DMS 273 treated with DMSO at 0.1 percent for 48 hours (cell line): ENCODE measurements around the gene FBXL13.
"Not testable (repeated sequence)": the region's sequence is repeated elsewhere in the genome, so short reads cannot be mapped to it uniquely, and the experiment has no call there.

ENCODE experiments used
- DNase-seq: peaks from one replicate; lab custom pipeline; 2025; lab: John Stamatoyannopoulos, UW

Gene FBXL13

GRCh38 chr7:103079836-103080235 lies 5.2 kb upstream of the FBXL13 start:
- no peak for DNase-seq

DNA sequence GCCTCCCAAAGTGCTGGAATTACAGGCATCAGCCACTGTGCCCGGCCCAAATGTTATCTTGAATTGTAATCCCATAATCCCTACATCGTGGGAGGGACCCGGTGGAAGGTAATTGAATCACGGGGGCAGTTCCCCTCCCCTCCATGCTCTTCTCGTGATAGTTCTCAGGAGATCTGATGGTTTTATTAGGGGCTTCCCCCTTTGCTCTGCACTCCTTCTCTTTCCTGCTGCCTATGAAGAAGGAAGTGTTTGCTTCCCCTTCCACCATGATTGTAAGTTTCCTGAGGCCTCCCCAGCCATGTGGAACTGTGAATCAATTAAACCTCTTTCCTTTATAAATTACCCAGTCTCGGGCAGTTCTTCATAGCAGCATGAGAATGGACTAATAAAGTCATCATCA lies 3.6 kb upstream of the FBXL13 start:
- not testable (repeated sequence) for DNase-seq

GRCh38 chr7:103077318-103077717 lies 2.7 kb upstream of the FBXL13 start:
- DNase-seq, result no peak

GRCh38 chr7:103076764-103077163 lies 2.2 kb upstream of the FBXL13 start:
- DNase-seq, result no peak

- DNase-seq, result no peak
These were observed 832 bp upstream of the FBXL13 start for GRCh38 chr7:103075337-103075918.

DNA sequence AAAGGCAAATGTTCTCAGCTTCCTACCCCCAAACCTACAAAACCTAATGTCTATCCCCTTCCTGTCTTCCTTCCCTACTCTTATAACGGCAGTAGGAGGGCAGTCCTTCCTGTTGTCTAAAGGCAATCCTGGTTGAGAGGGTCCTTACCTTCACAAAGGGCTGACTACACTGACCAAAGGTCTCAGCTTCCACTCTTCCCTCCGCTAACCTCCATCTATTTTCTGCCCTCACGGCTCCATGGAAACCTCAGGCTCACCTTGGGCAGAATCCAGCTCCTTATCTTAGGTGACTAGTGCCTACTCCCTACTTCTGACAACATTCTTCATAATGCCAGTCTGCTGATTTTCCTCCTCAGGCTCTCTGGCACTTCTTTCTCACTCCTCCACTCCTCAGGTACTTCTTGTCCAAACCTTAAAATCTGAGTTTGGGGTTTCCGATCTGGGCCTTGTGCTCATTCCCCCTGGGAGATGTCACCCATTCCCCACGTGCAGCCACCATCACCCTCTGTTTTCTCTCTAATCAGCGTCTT lies 542 bp downstream of the FBXL13 start:
- DNase-seq, result no peak

DNA sequence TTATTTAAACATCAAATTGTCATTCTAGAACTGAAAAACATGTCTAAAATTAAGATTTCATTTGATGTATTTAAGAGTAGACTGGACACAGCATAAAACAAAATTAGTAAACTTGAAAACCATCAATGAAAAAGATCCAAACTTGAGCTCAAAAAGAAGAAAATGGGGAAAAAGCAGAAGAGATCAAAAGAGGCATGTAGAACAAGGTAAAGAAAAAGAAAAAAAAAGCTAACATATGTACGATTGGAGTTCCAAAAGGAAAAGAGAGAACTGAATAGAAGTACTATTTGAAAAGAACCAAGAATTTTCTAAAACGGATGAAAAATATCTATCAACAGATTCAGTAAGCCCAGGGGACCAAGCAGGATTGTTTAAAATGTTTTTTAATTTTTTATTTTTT lies 3.6 kb downstream of the FBXL13 start:
- no peak for DNase-seq

DNA sequence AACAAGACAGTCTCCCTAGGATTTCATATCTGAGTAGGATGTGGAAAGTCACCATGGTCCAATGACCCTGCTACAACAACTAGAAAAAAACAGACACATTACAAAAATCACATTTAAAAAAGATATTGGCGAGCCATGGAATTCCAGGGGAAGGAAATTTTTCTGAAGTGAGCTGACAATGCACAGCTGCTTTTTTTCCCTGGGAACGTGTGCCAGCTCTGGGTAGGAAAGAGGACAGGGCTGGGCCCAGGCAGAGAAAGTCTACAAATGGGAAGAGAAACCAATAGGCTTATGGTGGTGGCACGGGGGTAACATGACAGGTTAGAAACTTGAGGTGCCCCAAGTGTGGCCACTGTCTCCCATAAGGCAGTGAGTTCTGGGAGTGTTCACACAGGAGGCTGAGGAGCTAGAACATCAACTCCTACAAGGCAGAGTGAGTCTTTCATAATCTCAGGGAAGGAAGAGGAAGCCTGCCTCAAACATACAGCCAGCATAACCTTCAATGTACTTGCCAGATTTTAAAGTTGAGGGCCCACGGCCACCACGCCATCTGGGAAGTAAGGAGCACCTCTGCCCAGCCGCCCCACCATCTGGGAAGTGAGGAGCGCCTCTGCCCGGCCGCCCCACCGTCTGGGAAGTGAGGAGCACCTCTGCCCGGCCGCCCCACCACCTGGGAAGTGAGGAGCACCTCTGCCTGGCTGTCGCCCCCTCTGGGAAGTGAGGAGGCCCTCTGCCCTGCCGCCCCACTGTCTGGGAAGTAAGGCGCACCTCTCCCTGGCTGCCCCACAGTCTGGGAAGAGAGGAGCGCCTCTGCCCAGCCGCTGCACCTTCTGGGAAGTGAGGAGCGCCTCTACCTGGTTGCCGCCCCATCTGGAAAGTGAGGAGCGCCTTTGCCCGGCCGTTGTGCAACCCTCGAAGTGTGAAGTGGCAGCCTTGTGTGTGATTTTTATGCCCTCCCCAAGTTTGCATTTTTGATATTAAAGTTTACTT lies 5.9 kb downstream of the FBXL13 start:
- no peak for DNase-seq

DNA sequence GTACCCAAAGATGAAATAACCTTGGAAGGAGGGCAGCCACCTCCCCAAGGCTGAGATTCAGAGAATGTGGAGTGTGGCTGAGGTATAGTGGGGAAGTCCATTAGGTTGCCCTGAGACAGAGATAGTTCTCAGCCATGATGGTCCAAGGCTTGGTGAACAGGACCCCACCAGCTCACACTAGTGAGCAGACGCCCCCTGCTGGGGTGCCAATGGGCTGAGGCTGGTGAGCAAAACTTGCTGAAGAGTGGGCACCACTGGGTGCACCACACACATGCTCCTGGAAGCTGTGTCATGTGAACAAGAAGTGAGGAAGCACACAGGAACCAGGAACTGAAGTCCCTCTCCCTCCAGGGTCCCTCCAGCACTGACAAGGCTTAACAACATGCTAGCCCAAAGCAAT lies 8.9 kb downstream of the FBXL13 start:
- DNase-seq, result no peak

- DNase-seq, result no peak
These were observed 10.7 kb downstream of the FBXL13 start for GRCh38 chr7:103063895-103064294.

GRCh38 chr7:103059471-103059870 lies 15.1 kb downstream of the FBXL13 start:
- no peak for DNase-seq

DNA sequence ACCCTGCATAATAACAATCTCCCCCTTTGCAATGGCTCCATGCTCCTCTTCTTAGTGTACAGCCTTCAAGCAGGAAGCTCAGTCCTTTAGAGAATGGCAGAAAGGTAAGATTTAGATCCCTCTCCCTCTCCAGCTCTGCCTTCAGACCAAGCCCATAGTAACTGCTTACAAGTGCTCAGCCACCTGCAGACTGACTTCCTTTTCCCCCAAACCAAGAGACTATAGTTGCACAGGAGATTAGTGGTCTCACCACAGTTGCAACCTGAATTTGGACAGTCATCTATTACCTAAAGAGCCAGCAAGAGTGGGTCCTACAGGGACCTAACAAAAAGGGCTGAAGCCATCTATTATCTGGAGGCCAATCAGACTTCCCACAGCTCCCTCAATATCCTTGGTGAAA lies 16.5 kb downstream of the FBXL13 start:
- no peak for DNase-seq

DNA sequence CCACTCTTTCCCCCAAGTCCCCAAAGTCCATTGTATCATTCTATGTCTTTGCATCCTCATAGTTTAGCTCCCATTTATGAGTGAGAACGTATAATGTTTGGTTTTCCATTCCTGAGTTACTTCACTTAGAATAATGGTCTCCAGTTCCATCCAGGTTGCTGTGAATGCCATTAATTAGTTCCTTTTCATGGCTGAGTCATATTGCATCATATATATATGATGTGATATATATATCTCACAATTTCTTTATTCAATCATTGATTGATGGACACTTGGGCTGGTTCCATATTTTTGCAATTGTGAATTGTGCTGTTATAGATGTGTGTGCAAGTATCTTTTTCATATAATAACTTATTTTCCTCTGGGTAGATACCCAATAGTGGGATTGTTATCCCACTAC lies 18.6 kb downstream of the FBXL13 start:
- not testable (repeated sequence) for DNase-seq

GRCh38 chr7:103051519-103051918 lies 23.1 kb downstream of the FBXL13 start:
- DNase-seq, result no peak

GRCh38 chr7:103048833-103049232 lies 25.8 kb downstream of the FBXL13 start:
- DNase-seq, result no peak

GRCh38 chr7:103041815-103042214 lies 32.8 kb downstream of the FBXL13 start:
- DNase-seq, result not testable (repeated sequence)

DNA sequence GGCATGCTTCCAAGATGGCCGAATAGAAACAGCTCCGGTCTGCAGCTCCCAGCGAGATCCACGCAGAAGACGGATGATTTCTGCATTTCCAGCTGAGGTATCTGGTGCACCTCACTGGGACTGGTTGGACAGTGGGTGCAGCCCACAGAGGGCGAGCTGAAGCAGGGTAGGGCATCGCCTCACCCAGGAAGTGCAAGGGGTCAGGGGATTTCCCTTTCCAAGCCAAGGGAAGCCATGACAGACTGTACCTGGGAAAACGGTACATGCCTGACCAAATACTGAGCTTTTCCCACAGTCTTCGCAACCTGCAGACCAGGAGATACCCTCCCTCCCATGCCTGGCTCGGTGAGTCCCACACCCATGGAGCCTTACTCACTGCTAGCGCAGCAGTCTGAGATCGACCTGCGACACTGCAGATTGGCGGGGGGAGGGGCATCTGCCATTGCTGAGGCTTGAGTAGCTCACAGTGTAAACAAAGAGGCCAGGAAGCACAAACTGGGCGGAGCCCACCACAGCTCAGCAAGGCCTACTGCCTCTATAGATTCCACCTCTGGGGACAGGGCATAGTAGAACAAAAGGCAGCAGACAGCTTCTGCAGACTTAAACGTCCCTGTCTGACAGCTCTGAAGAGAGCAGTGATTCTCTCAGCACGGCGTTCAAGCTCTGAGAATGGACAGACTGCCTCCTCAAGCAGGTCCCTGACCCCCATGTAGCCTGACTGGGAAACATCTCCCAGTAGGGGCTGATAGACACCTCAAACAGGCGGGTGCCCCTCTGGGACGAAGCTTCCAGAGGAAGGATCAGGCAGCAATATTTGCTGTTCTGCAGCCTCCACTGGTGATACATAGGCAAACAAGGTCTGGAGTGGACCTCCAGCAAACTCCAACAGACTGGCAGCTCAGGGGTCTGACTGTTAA lies 36.5 kb downstream of the FBXL13 start:
- not testable (repeated sequence) for DNase-seq

DNA sequence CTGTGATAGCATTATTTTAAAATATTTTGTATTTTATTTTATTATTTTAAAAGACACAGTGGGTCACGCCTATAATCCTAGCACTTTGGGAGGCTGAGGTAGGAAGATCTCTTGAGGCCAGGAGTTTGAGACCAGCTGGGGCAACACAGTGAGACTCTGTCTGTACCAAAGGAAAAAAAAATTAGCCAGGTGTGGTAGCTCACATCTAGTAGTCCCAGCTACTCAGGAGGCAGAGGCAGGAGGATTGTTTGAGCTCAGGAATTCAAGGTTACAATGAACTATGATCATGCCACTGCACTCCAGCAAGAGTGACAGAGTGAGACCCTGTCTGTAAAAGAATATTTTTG lies 37.1 kb downstream of the FBXL13 start:
- no peak for DNase-seq

- not testable (repeated sequence) for DNase-seq
These were observed 40.3 kb downstream of the FBXL13 start for GRCh38 chr7:103034318-103034717.

DNA sequence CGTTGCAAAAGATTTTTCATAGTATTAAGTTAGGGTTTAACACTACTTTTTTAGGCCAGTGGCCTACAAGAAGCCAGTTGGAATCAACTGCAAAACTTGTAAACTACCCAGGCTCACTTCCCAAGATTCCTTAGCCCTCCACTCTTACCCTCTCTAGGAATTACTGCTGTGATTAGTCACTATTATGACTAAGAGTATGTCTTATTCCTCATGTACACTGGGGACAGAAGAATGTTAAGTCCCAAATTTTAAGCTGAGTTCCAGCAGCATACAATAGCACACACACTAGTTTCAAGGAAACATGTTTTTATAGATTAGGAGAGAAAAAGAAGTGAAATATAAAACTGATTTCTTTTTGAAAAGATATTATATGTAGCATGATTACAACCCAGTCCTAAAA lies 42.8 kb downstream of the FBXL13 start:
- no peak for DNase-seq

DNA sequence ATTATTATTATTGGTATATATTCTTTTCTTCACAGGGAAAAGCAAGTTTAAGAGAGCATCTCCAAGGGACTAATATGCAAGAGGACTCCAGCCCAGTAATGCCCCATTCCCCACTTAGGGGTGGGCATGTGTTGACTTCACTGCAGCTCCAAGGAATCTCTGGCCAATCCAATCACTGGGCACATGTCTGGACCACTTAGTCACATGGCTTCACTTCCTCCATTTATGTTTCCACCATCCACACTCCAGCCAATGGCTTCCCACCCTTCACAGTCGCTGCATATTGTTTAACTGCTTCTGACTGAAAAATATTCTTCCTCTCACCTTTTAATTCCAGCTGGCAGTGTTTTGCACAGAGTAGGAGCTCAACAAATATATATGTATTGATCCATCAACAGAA lies 43.6 kb downstream of the FBXL13 start:
- DNase-seq, result no peak

DNA sequence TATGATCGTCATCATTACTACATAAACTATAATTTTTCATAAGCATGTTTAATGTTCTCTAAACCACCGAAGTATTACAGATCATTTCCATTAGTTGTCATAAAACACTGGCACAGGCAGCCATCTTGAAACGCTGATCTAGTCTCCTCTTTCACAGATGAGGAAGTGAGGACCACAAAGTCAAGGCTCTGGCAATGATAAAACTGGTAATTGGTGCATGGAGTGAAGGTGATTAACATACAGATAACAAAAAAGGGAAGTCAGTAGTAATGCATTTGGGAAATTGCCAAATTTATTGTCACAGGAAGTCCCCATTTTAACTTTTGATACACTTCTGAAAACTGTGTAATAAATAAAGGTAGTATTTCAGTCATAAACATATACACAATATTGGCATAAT lies 49.3 kb downstream of the FBXL13 start:
- DNase-seq, result no peak
